ENCODE data around the gene ACOD1.

ACOD1 gene

DNA sequence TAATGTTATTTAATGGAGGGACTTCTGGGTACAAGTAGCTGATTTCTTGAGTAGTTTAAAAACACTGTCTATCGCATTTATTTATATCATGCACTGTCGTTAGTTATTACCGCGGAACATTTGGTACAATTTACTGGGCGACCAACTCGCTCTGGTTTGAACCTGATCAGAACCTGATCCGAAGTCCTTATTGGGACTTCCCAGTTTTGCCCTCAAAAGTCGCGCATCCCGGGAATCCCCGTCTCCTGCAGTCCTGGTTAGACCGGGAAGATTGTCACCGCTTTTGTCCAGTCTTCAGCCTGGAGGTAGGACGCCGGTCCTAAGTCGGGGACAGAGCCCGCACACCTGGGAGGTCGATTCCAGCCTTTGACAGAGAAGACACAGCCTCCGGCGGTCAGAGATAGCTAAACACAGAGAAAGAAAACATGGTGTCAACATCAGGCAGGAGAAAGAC lies 44.3 kb downstream of the ACOD1 start:
- peak; percentile 23 for DNase-seq

DNA sequence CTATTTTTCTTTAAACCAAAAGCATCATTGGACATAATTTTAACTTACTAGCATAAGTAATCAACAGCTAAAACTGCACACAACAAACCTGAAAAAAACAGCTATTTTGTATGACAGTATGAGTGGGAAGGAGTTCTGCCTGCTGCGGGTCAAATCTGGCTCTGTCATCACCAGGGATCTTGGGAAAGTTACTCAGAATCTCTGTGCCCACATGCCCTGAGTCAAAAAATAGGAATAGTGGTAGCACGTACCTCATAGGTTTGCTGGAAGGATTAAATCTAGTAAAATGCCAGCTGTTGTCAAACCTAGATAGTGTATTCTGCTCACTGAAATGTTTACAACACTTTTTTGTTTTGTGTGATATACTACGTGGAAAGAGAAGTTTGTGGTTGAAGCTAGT lies 44.7 kb downstream of the ACOD1 start:
- no peak for DNase-seq

DNA sequence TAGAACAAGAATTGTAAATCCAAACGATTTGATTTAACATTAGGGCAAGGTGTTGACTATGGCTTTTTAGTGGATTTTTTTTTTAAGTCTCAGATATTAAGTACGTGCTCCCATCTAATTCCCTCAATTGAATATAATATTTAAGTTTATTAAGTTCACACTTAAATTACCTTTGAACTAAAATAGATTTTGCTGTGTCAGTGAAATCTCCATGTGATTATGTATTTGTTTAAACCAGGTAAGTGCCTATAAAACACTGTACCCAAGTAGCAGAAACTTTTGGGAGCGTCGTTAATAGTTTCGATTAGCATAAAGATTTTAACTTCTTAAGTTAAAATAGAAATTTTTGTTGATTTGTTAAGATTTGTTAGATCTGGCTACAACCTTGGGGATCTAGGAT lies 45.2 kb downstream of the ACOD1 start:
- no peak for DNase-seq

DNA sequence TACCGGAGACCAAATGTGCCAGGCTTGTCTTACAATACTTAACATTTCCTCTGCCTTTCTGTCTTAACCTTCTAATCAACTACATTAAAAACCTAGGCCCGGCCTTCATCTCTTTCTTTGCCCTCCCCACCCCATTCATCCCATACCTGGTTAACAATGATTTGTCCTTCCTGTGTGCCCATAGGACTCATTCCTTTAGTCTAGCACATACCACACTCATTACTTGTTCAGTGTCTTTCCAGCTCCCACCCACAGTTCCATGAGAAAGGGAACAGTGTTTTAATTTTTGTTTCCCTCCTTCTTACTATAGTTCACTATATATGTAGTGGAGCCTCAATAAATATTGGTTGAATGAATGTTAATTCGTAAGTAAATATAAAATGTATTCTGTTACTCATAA lies 46.0 kb downstream of the ACOD1 start:
- DNase-seq: no peak

DNA sequence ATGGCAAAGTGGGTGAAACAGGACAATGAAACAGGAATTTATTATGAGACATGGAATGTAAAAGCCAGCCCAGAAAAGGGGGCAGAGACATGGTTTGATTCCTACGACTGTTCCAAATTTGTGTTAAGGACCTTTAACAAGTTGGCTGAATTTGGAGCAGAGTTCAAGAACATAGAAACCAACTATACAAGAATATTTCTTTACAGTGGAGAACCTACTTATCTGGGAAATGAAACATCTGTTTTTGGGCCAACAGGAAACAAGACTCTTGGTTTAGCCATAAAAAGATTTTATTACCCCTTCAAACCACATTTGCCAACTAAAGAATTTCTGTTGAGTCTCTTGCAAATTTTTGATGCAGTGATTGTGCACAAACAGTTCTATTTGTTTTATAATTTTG lies 52.2 kb downstream of the ACOD1 start:
- no peak for DNase-seq

DNA sequence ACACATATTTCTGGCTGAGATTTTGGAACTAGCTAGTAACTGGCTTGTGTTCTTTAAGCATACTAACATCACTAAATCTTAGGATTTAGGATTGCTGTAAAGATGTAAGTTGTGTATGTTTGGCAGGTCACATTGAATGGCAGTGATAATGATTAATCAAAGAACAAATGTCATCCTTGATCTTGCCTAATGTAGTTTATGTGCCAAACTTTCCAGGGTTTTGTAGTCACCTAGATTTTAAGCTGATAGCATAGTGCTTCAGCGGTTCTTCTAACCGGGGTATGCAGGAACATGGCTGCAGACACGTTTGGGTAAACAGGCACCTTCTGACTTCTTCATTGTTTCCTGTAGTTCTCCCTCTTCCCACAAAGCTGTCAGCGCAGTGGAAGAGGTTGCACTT lies 53.2 kb downstream of the ACOD1 start:
- no peak for DNase-seq

DNA sequence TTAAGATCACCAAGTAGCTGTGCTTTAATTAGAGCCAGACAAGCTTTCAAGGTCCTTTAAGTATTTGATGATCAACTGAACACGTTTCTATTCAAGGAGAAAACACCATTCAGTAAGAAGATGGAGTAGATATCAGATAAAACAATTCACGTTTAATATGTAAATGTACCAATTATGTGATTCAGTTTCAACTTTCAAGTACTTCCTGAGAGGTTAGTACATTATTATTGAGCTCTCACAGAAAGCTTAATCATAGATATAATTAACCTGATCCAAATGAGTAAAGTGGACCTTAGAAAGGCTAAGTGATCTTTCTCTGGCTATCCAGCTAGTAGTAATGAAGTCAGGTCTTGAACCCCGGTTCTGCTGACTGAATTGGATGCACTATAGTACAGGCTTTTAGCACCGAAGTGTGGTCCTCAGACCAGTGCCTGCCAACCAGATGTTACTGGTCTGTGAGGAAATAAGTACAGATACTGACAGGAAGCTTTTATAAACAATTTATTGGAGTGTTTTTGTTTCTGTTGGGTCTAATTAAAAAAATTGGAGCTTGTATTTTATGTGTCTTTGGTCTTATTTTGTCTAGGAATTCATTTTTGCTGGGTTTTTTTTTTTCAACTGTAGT lies 53.8 kb downstream of the ACOD1 start:
- DNase-seq: no peak

DNA sequence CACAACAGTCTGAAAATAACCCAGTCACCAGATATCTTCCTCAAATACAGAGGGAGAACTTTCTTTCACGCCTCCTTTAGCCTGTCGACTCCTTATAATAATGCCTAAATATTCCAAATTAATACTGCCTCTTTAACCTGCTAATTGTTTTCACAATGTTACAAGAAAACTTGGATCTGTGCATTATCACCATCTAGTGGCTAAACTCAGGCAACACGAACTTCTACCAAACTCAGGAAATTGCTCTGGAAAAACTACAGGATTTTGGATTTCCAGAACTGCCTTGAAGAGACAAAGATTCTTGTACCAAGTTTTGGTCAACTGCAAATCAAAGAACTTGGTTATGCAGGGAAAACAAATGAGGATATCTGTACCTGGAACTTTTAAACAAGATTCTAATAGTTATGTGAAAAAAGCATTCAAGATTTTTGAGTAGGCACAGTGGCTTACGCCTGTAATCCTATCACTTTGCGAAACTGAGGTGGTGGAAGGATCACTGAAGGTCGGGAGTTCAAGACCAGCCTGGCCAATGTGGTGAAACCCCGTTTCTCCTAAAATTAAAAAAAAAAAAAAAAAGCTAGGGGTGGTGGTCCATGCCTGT lies 54.4 kb downstream of the ACOD1 start:
- DNase-seq: no peak
